Upper lobe of left lung (tissue), 6 donors: ENCODE data around the gene TMEM181. TPM values are rescaled to one million over a fixed set of nuclear protein-coding genes. Genes with fewer than 3 reads are reported as not detected.
A peak's percentile ranks its signal among the peaks of the same experiment; 100 is the strongest.

Experiments
- ATAC-seq, 2 donors: fragments of 200-7000 bp; cut with Tn5 transposase; one replicate each; pipeline ENCODE4 v1.9.1; 2022; ENCODE audit warnings: mild to moderate bottlenecking in 2 of 2, moderate library complexity in 2 of 2; ENCODE audit not compliant: low FRiP score in 2 of 2
- DNase-seq, 2 donors: peaks; one replicate each; pipeline ENCODE4 v3.0.0-alpha.2; 2019 to 2020
- H3K27ac ChIP-seq, 4 donors: fragments of 200-600 bp; sonication (generic); one replicate each; pipeline ENCODE4 v1.5.1; 2016 to 2019
- H3K27me3 ChIP-seq, 4 donors: fragments of 200-600 bp; sonication (generic); one replicate each; pipeline ENCODE4 v1.5.1; 2017 to 2019
- H3K36me3 ChIP-seq, 4 donors: fragments of 200-600 bp; sonication (generic); one replicate each; pipeline ENCODE4 v1.5.1; 2016 to 2019
- H3K4me1 ChIP-seq, 4 donors: fragments of 200-600 bp; sonication (generic); one replicate each; pipeline ENCODE4 v1.5.1; 2018 to 2019
- H3K4me3 ChIP-seq, 4 donors: fragments of 200-600 bp; sonication (generic); one replicate each; pipeline ENCODE4 v1.5.1; 2017 to 2019; ENCODE audit warnings: mild to moderate bottlenecking in 2 of 4, moderate library complexity in 1 of 4
- H3K9me3 ChIP-seq, 4 donors: fragments of 200-600 bp; sonication (generic); one replicate each; pipeline ENCODE4 v1.5.1; 2018 to 2019
- EP300 ChIP-seq, 4 donors: sonication (generic); formaldehyde crosslinking; IDR thresholded peaks; one replicate each; pipeline ENCODE4 v1.5.1; 2017; ENCODE audit warnings: antibody characterized with exemption in 4 of 4, control low read depth in 2 of 4
- POLR2A ChIP-seq, 4 donors: fragments of 450-650 bp; IDR thresholded peaks; one replicate each; pipeline ENCODE4 v1.5.1; 2016 to 2017; ENCODE audit warnings: antibody characterized with exemption in 4 of 4, mild to moderate bottlenecking in 2 of 4
- POLR2AphosphoS5 ChIP-seq, 2 donors: sonication (generic); formaldehyde crosslinking; IDR thresholded peaks; one replicate each; pipeline ENCODE4 v1.5.1; 2017; ENCODE audit warnings: antibody characterized with exemption in 2 of 2
- WGBS, 2 donors: methylation state at CpG; one replicate each; pipeline ENCODE4 v1.1.5; 2017 to 2018; 5-methylcytosine and 5-hydroxymethylcytosine counted together
- total RNA-seq, 6 donors: library from RNA; depleted of rRNA in 4 of 6; stranded (reverse); fragments of >200 nt in 4 of 6; gene quantifications; one replicate each; pipeline versions ENCODE4 v1.1.0 to v1.2.1, GENCODE V29; 2016 to 2021
- TF ChIP-seq, protein P1 (sequence below), 6 experiments: fragments of 450-650 bp in 4 of 6; fragments of 200-600 bp in 2 of 6; sonication (generic) in 2 of 6; IDR thresholded peaks; one replicate each; pipeline ENCODE4 v1.5.1; 2016 to 2019; ENCODE audit warnings: antibody characterized with exemption in 6 of 6
- donor health status: DM: no; HTN: no; CAD: no; lungs with moderate emphysema.
- donor health status: DM: no; HTN: yes; CAD: no; lungs with severe emphysema.

The TMEM181 gene
- total RNA-seq, 6 donors from 2014 or later, result 11.5 to 27.6 (median 18.9) TPM

DNA sequence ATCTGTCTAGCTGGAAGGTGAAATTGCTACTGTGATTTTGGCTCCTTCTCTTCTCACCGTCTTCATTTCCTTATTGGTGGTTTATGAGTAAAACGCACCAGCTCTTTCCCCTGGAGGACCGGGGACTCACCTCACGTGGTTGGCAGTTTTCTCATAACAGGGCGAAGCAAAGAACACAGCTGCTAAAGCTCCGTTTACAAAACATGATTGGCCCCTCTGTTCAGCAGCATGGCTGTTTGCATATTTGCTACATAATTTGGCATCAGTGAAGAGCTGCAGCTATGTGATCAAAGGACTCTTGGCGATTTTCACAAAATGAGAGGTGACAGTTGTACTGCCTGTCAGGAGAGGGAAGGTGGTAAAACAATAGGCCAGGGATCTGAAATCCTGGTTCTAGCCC, 20.5 kb upstream of the TMEM181 start:
- Histone ChIP-seq H3K27me3 (peaks cover 0 to 15% (median 7%) of the 10 kb centered on the region in 4 donors), H3K9me3 (no peaks in the 10 kb centered on the region), H3K36me3 (no peaks in the 10 kb centered on the region), H3K4me3 (no peak overlapping the region), H3K4me1 (peaks cover 15 to 22% (median 16%) of the 10 kb centered on the region in 4 donors), H3K27ac (no peak overlapping the region)
- ATAC-seq (no peak), DNase-seq (no peak)
- 62 to 74% methylated on average over 7 of the region's 7 CpGs for WGBS, 2 donors
- TF ChIP-seq POLR2A (IDR thresholded peaks at IDR 0.05), result no peak
- no peak for TF ChIP-seq EP300 (IDR thresholded peaks at IDR 0.05)
- TF ChIP-seq, protein P1, sequence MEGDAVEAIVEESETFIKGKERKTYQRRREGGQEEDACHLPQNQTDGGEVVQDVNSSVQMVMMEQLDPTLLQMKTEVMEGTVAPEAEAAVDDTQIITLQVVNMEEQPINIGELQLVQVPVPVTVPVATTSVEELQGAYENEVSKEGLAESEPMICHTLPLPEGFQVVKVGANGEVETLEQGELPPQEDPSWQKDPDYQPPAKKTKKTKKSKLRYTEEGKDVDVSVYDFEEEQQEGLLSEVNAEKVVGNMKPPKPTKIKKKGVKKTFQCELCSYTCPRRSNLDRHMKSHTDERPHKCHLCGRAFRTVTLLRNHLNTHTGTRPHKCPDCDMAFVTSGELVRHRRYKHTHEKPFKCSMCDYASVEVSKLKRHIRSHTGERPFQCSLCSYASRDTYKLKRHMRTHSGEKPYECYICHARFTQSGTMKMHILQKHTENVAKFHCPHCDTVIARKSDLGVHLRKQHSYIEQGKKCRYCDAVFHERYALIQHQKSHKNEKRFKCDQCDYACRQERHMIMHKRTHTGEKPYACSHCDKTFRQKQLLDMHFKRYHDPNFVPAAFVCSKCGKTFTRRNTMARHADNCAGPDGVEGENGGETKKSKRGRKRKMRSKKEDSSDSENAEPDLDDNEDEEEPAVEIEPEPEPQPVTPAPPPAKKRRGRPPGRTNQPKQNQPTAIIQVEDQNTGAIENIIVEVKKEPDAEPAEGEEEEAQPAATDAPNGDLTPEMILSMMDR (IDR thresholded peaks at IDR 0.05), result no peak
- no peak for TF ChIP-seq POLR2AphosphoS5 (IDR thresholded peaks at IDR 0.05)

DNA sequence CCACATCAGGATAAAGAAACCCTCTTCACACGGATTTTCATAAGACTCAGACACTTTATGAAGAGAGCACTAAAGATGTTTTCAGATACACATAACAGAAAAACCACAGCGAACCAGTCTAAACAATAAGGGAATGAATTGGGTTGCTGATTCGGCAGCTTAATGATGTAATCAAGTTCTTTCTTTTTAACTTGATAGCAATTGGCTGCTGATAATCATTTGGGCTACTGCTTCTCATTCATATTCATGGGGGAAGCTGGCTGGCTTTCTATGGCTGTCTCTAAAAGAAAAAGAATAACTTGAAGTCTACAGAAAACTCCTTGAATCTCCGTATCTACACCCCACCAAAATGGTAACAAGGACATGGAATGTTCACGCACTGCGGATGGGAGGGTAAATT, 20.0 kb upstream of the TMEM181 start:
- no peak for ATAC-seq
- Histone ChIP-seq H3K27ac (no peak overlapping the region), H3K27me3 (peaks cover 0 to 15% (median 7%) of the 10 kb centered on the region in 4 donors), H3K4me3 (no peak overlapping the region), H3K9me3 (no peaks in the 10 kb centered on the region), H3K36me3 (no peaks in the 10 kb centered on the region), H3K4me1 (peaks cover 15 to 22% (median 16%) of the 10 kb centered on the region in 4 donors)
- no peak for DNase-seq
- 81 to 89% methylated on average over 6 of the region's 6 CpGs for WGBS, 2 donors
- TF ChIP-seq POLR2AphosphoS5 (IDR thresholded peaks at IDR 0.05), result no peak
- TF ChIP-seq, protein P1 (IDR thresholded peaks at IDR 0.05), result no peak
- no peak for TF ChIP-seq POLR2A (IDR thresholded peaks at IDR 0.05)
- TF ChIP-seq EP300 (IDR thresholded peaks at IDR 0.05), result no peak

DNA sequence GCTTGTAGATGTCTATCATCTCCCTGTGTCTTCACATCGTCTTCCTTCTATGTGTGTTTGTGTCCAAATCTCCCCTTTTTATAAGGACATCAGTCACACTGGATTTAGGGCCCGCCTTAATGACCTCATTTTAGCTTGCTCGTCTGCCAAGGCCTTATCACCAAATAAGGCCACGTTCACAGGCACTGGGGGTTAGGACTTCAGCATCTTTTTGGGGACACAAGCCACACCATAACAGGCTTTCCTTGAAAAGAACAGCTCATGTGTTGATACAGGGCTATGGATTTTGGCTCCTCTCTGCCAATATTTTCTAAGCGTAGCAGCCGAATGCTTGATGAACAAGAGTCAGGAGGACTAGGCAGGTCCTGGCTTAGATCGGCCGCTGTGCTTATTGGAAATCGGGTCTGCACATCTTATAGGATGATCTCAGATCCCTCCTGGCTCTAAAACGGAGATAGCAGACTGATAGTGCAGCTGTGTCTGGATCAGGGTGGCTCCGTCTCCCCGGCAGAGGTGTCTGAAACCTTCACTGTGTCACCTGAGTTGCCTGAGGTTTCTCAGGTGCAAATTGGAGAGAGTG, 16.2 kb upstream of the TMEM181 start:
- no peak overlapping the region for H3K27ac ChIP-seq
- ATAC-seq (no peak), DNase-seq (peak in 1 of 2 donors; percentile 6)
- no peaks in the 10 kb centered on the region for H3K36me3 ChIP-seq
- H3K27me3 ChIP-seq, result no peaks in the 10 kb centered on the region
- TF ChIP-seq POLR2AphosphoS5 (IDR thresholded peaks at IDR 0.05) (no peak), EP300 (IDR thresholded peaks at IDR 0.05) (no peak), POLR2A (IDR thresholded peaks at IDR 0.05) (no peak)
- TF ChIP-seq, protein P1 (IDR thresholded peaks at IDR 0.05), result no peak
- H3K4me3 ChIP-seq, result no peak overlapping the region
- WGBS, 2 donors, result 84 to 88% methylated on average over 10 to 12 of the region's 12 CpGs
- H3K9me3 ChIP-seq, result no peaks in the 10 kb centered on the region
- no peaks in the 10 kb centered on the region for H3K4me1 ChIP-seq

DNA sequence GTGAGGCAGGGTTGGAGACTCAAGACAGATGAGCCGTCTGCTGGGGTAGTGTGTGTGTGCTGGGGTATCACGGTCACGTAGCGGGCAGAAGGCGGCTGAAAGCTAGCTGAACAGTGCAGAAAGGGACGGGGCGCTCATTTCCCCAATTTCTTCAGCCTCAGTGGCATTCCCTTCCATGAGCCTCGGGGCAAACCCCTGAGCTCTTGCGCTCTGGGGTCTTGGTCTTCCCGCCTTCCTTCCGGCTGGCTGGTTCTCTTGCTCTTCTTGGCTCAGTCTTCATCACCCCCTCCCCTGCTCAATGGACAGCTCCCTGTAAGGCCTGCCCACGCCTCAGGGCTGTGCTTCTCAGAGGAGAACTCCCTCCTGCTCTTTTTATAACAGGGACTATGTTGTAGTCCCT, 15.5 kb upstream of the TMEM181 start:
- H3K4me3 ChIP-seq, result no peak overlapping the region
- no peaks in the 10 kb centered on the region for H3K9me3 ChIP-seq
- TF ChIP-seq, protein P1 (IDR thresholded peaks at IDR 0.05), result no peak
- no peak for TF ChIP-seq POLR2A (IDR thresholded peaks at IDR 0.05)
- no peak for TF ChIP-seq POLR2AphosphoS5 (IDR thresholded peaks at IDR 0.05)
- no peak for TF ChIP-seq EP300 (IDR thresholded peaks at IDR 0.05)
- ATAC-seq (no peak), DNase-seq (peak in 1 of 2 donors; percentile 12)
- 88 to 93% methylated on average over 12 of the region's 12 CpGs for WGBS, 2 donors
- no peaks in the 10 kb centered on the region for H3K4me1 ChIP-seq
- no peak overlapping the region for H3K27ac ChIP-seq
- H3K27me3 ChIP-seq, result no peaks in the 10 kb centered on the region
- H3K36me3 ChIP-seq, result no peaks in the 10 kb centered on the region
